H1 (cell line): ENCODE data around the gene TCF7L2. TPM values are rescaled to one million over a fixed set of nuclear protein-coding genes. Genes with fewer than 3 reads are reported as not detected.

ENCODE experiments used
- CREB1 ChIP-seq: IDR thresholded peaks from 2 replicates; pipeline ENCODE4 v1.6.1; 2012; ENCODE audit warnings: inconsistent platforms
- HDAC2 ChIP-seq, 2 experiments: fragments of 300-600 bp in 1 of 2; sonication (generic) in 1 of 2; IDR thresholded peaks; 2 replicates each; pipeline ENCODE4 v1.6.1; 2011 to 2012; ENCODE audit warnings: low read depth in 2 of 2, low read length in 2 of 2, mild to moderate bottlenecking in 2 of 2, moderate library complexity in 2 of 2, borderline replicate concordance in 1 of 2, inconsistent platforms in 1 of 2
- MAX ChIP-seq: IDR thresholded peaks from 2 replicates; pipeline ENCODE4 v1.6.1; 2012; ENCODE audit warnings: inconsistent platforms
- TEAD4 ChIP-seq: IDR thresholded peaks from 2 replicates; pipeline ENCODE4 v1.6.1; 2012; ENCODE audit warnings: low read depth, low read length, inconsistent platforms, mixed read lengths
- YY1 ChIP-seq: IDR thresholded peaks from 2 replicates; pipeline ENCODE4 v1.6.1; 2011; ENCODE audit warnings: low read depth, mild to moderate bottlenecking, low read length
- polyA plus RNA-seq, 7 experiments: library from polyadenylated mRNA; depleted of rRNA in 3 of 7; stranded (reverse) in 5 of 7; unstranded in 2 of 7; fragments of >200 nt in 5 of 7; fragments of 200-250 nt in 2 of 7; gene quantifications; 1 replicate in 5 of 7; 2 replicates in 1 of 7; 4 replicates in 1 of 7; pipeline versions ENCODE4 v1.2.1 to v1.2.3, GENCODE V29; 2011 to 2013; ENCODE audit warnings: missing spikeins in 2 of 7, mixed read lengths in 2 of 7
- total RNA-seq: library from RNA; stranded (reverse); fragmentation: NEBNext Ultra II Directional; extraction: Animal tissue kit (Norgen Biotek cat#: 25700); gene quantifications from 2 replicates; pipeline ENCODE4 v1.2.1, GENCODE V29; 2021
- TF ChIP-seq, protein P1 (sequence below): fragments of 300-600 bp; sonication (generic); IDR thresholded peaks from 2 replicates; pipeline ENCODE4 v1.7.1; 2012; ENCODE audit warnings: low read length, moderate library complexity, mild to moderate bottlenecking, inconsistent platforms; ENCODE audit not compliant: insufficient replicate concordance

The TCF7L2 gene
- total and polyA plus RNA-seq, 2 of the 8 experiments (the other 6 are each of a cell fraction or from before 2014, with no cell fraction given) = 33.9 to 67.3 TPM

DNA sequence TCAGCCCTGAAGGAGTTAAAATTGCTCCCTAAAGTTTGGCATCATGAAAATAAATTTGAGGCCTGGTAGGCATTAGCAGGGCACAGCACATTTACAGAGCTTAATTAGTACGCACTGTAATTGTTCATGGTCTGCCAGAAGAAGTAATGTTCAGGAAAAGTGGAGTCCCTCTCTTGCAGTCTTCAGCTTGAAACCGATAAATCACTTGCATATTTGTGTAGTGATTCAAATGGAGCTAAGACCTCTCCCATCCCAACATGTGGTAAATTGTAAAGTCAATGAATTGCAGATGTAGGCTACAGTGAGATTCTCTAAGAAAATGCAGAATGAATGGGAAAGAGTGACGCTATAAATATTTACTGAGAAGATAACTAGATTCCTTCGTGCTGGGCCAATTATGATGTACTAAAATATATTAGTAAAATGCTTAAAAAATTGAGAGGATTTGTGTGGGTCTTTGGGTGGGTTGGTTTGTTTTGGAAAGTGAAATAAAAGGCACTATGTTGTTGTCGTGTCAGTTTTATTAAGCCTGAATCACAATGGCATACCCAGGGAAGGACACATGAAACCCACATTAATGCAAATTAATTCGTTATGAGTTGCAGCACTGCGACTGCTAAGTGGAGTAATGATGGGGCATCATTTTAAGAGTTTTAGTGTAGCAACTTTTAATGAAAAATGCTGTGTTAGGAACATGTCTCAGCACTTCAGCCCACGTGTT is 8.4 kb downstream of the TCF7L2 start (continued):
- TF ChIP-seq, protein P1, sequence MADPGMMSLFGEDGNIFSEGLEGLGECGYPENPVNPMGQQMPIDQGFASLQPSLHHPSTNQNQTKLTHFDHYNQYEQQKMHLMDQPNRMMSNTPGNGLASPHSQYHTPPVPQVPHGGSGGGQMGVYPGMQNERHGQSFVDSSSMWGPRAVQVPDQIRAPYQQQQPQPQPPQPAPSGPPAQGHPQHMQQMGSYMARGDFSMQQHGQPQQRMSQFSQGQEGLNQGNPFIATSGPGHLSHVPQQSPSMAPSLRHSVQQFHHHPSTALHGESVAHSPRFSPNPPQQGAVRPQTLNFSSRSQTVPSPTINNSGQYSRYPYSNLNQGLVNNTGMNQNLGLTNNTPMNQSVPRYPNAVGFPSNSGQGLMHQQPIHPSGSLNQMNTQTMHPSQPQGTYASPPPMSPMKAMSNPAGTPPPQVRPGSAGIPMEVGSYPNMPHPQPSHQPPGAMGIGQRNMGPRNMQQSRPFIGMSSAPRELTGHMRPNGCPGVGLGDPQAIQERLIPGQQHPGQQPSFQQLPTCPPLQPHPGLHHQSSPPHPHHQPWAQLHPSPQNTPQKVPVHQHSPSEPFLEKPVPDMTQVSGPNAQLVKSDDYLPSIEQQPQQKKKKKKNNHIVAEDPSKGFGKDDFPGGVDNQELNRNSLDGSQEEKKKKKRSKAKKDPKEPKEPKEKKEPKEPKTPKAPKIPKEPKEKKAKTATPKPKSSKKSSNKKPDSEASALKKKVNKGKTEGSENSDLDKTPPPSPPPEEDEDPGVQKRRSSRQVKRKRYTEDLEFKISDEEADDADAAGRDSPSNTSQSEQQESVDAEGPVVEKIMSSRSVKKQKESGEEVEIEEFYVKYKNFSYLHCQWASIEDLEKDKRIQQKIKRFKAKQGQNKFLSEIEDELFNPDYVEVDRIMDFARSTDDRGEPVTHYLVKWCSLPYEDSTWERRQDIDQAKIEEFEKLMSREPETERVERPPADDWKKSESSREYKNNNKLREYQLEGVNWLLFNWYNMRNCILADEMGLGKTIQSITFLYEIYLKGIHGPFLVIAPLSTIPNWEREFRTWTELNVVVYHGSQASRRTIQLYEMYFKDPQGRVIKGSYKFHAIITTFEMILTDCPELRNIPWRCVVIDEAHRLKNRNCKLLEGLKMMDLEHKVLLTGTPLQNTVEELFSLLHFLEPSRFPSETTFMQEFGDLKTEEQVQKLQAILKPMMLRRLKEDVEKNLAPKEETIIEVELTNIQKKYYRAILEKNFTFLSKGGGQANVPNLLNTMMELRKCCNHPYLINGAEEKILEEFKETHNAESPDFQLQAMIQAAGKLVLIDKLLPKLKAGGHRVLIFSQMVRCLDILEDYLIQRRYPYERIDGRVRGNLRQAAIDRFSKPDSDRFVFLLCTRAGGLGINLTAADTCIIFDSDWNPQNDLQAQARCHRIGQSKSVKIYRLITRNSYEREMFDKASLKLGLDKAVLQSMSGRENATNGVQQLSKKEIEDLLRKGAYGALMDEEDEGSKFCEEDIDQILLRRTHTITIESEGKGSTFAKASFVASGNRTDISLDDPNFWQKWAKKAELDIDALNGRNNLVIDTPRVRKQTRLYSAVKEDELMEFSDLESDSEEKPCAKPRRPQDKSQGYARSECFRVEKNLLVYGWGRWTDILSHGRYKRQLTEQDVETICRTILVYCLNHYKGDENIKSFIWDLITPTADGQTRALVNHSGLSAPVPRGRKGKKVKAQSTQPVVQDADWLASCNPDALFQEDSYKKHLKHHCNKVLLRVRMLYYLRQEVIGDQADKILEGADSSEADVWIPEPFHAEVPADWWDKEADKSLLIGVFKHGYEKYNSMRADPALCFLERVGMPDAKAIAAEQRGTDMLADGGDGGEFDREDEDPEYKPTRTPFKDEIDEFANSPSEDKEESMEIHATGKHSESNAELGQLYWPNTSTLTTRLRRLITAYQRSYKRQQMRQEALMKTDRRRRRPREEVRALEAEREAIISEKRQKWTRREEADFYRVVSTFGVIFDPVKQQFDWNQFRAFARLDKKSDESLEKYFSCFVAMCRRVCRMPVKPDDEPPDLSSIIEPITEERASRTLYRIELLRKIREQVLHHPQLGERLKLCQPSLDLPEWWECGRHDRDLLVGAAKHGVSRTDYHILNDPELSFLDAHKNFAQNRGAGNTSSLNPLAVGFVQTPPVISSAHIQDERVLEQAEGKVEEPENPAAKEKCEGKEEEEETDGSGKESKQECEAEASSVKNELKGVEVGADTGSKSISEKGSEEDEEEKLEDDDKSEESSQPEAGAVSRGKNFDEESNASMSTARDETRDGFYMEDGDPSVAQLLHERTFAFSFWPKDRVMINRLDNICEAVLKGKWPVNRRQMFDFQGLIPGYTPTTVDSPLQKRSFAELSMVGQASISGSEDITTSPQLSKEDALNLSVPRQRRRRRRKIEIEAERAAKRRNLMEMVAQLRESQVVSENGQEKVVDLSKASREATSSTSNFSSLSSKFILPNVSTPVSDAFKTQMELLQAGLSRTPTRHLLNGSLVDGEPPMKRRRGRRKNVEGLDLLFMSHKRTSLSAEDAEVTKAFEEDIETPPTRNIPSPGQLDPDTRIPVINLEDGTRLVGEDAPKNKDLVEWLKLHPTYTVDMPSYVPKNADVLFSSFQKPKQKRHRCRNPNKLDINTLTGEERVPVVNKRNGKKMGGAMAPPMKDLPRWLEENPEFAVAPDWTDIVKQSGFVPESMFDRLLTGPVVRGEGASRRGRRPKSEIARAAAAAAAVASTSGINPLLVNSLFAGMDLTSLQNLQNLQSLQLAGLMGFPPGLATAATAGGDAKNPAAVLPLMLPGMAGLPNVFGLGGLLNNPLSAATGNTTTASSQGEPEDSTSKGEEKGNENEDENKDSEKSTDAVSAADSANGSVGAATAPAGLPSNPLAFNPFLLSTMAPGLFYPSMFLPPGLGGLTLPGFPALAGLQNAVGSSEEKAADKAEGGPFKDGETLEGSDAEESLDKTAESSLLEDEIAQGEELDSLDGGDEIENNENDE = peak; percentile 38
- TF ChIP-seq MAX = no peak
- no peak for TF ChIP-seq YY1
- no peak for TF ChIP-seq CREB1
- 0 out of 2 replicates have a peak, but pooled peaks have one; percentile 37 for TF ChIP-seq TEAD4
- TF ChIP-seq HDAC2 (IDR thresholded peaks at IDR 0.05; ENCODE audit: borderline replicate concordance in 1 of 2, low read depth in 2 of 2, low read length in 2 of 2) = 0 out of 4 replicates have a peak, but pooled peaks of 1 of the 2 experiments have one; percentile 6
